GM19328 (cell line): Measurements from ENCODE around the gene TRPV2.

Source experiments
- ATAC-seq: cut with Tn5 transposase; IDR thresholded peaks from one replicate; pipeline ENCODE4 v1.9.1; 2021; ENCODE audit warnings: mild to moderate bottlenecking, moderate library complexity; ENCODE audit not compliant: unreplicated experiment

The TRPV2 gene

GRCh38 chr17:16473044-16474011, 58.0 kb downstream of the TRPV2 start:
- ATAC-seq = no peak

DNA sequence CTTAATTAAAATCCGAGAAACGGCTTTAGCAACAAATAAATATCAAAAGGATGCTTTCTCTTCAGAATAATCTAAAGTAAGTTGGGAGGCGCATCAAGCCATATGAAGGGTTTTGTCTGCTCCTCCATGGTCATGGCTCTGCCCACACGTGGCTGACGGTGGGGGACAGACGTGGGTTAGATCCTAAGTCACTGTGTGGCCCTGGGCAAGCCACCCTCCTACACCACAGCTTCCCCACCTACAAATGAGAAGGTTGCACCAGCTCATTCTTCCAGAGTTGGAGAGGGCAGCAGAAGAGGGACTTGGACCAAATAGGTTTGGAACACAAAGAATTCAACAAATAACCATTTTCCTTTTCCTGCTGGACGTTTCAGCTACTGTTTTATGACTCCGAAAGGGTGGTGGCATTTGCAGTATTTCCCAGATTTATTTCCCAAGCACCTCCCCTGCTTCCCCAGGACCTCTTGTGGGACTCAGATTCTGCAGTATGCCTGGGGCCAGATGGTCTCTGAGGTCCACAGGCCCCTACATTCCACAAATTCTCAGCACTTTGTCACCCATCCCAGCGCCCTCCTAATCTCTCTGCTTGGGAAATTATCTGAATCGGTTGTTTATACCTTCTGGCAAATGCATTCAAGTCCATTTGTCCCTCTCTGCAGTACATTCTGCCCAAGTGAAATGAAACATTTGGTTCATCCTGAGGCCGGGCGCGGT, 58.8 kb downstream of the TRPV2 start:
- no peak for ATAC-seq

DNA sequence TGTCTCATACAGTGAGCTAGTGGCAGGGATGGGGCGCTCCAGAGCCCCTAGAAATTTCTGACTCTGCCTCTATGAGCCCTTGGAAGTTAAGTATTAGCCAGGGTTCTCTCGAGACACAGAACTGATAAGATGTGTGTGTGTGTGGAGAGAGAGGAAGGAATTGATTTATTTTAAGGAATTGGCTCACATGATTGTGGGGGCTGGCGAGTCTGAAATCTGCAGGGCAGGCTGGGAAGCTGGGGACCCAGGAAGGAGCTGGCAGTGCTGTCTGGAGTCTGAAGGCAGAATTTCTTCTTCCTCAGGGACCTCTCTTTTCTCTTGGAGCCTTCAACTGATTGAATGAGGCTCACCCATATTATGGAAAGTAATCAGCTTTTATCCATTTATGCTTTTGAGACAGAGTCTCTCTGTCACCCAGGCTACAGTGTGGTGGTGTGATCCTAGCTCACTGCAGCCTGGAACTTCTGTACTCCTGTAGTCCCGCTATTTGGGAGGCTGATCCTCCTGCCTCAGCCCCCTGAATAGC, 59.9 kb downstream of the TRPV2 start:
- no peak for ATAC-seq

DNA sequence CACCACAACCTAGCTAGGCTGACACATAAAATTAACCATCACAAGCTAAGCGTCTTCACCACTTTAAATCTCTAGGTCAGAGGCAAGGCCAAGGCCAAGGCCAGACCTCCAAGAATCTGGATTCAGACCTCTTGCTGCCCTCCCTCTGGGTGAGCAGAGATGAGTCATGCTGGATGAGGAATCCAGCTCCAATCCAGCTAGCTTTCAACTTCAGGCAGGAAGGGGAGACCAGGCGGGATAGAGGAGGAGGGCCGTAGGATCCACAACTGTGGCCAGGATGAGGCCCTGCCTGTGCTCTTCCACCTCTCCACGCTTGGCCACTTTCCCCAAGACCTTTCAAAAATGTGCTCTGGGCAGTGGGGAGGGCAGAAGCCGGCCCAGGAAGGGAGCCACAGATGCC, 61.9 kb downstream of the TRPV2 start:
- ATAC-seq = no peak

- no peak for ATAC-seq
These were observed 62.3 kb downstream of the TRPV2 start for GRCh38 chr17:16477666-16478065.

DNA sequence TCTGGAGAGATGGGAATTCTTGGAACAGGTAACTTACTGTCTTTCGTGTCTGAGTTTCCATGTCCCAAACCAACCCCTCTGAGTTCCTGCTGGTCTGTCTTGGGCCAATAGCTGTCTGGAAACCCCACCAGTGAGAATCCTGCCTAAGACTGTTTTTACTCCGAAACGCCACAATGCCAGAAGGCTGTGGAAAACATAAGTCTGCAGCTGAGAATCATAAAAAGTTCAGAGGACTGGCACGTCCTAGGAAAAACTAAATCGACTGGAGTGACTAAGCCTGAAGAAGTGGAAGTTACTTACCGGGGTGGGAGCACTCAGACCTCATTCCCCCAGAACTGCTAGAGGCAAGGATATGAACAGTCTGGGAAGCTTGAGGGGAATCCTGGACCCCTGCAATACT, 63.3 kb downstream of the TRPV2 start:
- no peak for ATAC-seq

- no peak for ATAC-seq
These were observed 63.9 kb downstream of the TRPV2 start for GRCh38 chr17:16479264-16479663.

GRCh38 chr17:16480995-16481394, 65.6 kb downstream of the TRPV2 start:
- no peak for ATAC-seq

- no peak for ATAC-seq
These were observed 66.9 kb downstream of the TRPV2 start for GRCh38 chr17:16482253-16482652.

DNA sequence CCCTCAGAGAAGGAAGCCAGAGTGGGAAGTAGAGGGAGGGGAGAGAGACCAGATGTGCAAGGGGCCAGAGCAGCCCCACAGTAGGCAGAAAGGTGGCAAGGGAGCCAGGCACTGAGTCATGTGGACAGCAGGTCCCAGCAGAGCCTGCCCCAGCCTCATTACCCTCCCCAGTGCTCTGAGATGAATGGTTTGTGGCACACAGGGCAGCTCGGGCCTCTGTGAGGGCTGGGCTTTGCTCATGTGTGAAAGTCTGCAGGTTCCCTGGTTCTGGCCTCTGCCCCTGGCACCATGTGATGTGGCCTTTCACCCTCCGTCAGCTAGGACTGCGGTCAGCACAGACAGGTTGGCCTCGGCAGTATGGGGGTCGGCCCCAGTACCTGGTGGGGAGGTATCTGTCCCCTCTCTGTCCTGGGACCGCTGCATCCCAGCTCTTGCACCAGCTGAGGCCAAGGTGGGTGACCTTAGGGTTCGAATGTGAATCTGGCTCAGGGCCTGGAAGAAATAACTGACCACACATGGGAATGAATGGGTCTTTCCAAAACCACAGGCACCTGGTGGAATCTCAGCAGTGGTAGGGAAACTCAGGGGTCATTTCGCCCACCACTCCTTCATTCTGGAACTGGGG, 67.8 kb downstream of the TRPV2 start:
- no peak for ATAC-seq

DNA sequence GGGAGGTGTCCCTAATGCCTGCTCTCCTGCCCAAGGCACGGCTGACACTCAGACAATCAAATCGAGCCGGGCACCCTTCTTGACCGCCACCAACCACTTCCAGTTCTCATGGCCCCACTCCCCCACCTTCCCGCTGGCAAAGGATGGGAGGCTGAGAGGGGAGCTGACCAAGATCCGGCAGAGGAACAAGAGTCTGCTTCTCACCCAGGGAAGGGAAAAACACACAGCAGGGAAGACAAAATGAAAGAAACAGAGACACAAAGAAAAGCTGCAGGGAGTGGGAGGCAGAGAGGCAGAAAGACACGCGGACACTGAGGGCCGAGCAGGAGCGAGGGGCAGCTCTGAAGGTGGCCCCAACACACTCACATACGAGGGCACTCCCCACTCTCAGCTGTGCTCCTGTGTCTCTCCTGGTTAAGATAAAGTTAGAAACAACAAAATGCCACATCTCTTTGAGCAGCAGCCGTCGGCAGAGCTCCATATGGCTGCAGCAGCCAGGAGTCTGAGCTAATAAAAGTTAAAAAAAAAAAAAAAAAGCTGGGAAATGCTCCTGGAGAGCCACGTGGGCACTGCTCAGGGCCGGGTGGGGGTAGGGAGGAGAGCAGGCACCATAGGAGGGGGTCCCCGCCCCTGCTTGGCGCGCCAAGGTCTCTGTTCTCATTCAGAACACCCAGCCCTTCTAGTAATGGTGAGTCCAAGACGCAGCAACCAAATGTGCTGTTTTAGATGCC, 69.2 kb downstream of the TRPV2 start:
- no peak for ATAC-seq
